Measurements from ENCODE around the gene CDC45. TPM values are rescaled to one million over a fixed set of nuclear protein-coding genes. Genes with fewer than 3 reads are reported as not detected.

The CDC45 gene
- total RNA-seq, 2 experiments from 2014 or later: 103 to 111 TPM

- no peak overlapping the region for H3K27ac Mint-ChIP-seq
- H3K27me3 Mint-ChIP-seq: no peaks in the 10 kb centered on the region
- H3K9me3 Mint-ChIP-seq (ENCODE audit: low read depth): no peaks in the 10 kb centered on the region
- no peak for DNase-seq
- peaks cover 48% of the 10 kb centered on the region for H3K36me3 Mint-ChIP-seq (ENCODE audit: low read depth)
- ATAC-seq: no peak
- POLR2A ChIA-PET: interaction anchor here (0.7 to 1.7 kb wide), 2 partner anchors 17 to 49 kb away, joined by 3 to 6 read pairs; partner anchors contain the start of gene CDC45
- CTCF ChIA-PET: no interaction called here
- peaks cover 13% of the 10 kb centered on the region for H3K4me1 Mint-ChIP-seq
- intact Hi-C loops (cut with DNase I, micrococcal nuclease): loop anchor here in 1 of 2 experiments (2.0 kb wide), 1 partner anchor 134 kb away; no protein-coding TSS in a partner anchor
- H3K4me3 Mint-ChIP-seq: no peak overlapping the region
These were observed 17.5 kb downstream of the CDC45 start for GRCh38 chr22:19497245-19497644.

- H3K4me1 Mint-ChIP-seq: peaks cover 3% of the 10 kb centered on the region
- no peak for ATAC-seq
- peaks cover 41% of the 10 kb centered on the region for H3K36me3 Mint-ChIP-seq (ENCODE audit: low read depth)
- H3K27me3 Mint-ChIP-seq: no peaks in the 10 kb centered on the region
- CTCF ChIA-PET: no interaction called here
- POLR2A ChIA-PET: interaction anchor here (0.6 to 1.7 kb wide), 2 partner anchors 18 to 362 kb away, joined by 3 to 6 read pairs; partner anchors contain the start of gene CDC45
- intact Hi-C loops (cut with DNase I, micrococcal nuclease): no loop called here
- H3K27ac Mint-ChIP-seq: no peak overlapping the region
- H3K9me3 Mint-ChIP-seq (ENCODE audit: low read depth): no peaks in the 10 kb centered on the region
- no peak overlapping the region for H3K4me3 Mint-ChIP-seq
- DNase-seq: no peak
These were observed 18.6 kb downstream of the CDC45 start for GRCh38 chr22:19498154-19498865.

GRCh38 chr22:19498866-19499190 lies 19.1 kb downstream of the CDC45 start:
- no peak overlapping the region for H3K4me3 Mint-ChIP-seq
- DNase-seq (no peak), ATAC-seq (no peak)
- H3K36me3 Mint-ChIP-seq (ENCODE audit: low read depth): peaks cover 41% of the 10 kb centered on the region
- H3K9me3 Mint-ChIP-seq (ENCODE audit: low read depth): no peaks in the 10 kb centered on the region
- POLR2A ChIA-PET: interaction anchor here (0.6 kb wide), 1 partner anchor 361 kb away, joined by 3 read pairs; no protein-coding TSS in a partner anchor
- H3K4me1 Mint-ChIP-seq: peaks cover 3% of the 10 kb centered on the region
- CTCF ChIA-PET: no interaction called here
- no peaks in the 10 kb centered on the region for H3K27me3 Mint-ChIP-seq
- intact Hi-C loops (cut with DNase I, micrococcal nuclease): no loop called here
- H3K27ac Mint-ChIP-seq: no peak overlapping the region

DNA sequence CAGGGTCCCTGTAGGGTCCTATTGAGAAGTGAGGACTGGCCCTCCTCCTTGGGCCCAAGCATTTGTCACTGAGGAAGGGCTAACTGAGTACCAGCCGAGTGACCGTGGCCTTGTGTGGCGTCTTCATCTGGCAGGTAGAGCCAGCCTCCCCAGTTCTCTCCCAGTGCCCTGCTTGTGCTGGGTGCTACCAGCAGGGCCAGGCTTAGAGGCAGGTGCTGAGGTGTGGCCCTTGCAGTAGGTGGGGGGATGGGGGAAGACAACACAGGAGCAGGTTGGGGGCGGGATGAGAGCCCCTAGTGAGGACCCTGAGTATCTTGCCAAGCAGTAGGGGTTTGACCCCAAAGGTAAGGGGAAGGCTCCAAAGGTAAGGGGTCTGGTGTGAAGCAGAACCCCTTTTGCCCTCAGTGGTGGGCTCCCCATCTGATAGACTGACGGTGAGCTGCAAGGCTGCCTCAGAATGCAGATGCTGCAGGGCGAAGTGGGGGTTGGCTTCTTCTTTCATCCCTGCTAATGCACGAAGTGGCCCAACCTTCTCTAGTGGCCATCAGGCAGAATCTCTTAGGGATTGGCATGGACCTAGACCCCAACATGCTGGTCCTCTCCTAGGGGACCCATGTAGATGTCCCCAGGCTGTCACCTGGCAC lies 19.6 kb downstream of the CDC45 start:
- Mint-ChIP-seq H3K4me3 (no peak overlapping the region), H3K9me3 (ENCODE audit: low read depth) (no peaks in the 10 kb centered on the region), H3K36me3 (ENCODE audit: low read depth) (peaks cover 39% of the 10 kb centered on the region), H3K27ac (no peak overlapping the region), H3K4me1 (peaks cover 7% of the 10 kb centered on the region), H3K27me3 (no peaks in the 10 kb centered on the region)
- ATAC-seq (no peak), DNase-seq (no peak)
- POLR2A ChIA-PET: no interaction called here
- intact Hi-C loops (cut with DNase I, micrococcal nuclease): no loop called here
- CTCF ChIA-PET: interaction anchor here (0.8 kb wide), 1 partner anchor 9 kb away, joined by 3 read pairs; no protein-coding TSS in a partner anchor

DNA sequence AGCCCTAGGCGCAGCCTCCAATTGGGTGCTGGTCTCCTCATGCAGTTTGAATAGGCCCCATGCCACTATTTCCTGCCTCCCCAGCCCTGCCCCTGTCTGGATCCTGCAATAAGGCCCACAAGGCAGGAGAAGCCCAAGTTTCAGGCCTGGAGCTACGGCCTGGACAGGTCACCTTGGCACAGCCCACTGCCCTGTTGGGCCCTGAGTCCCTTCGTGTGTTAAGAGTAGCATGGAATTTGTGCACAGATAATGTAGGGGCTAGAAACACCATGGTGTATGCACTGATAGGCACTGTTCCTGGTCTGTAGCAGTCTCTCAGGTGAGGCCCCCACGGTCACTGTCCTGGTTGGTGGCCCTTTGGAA lies 20.1 kb downstream of the CDC45 start:
- DNase-seq (no peak), ATAC-seq (no peak)
- Mint-ChIP-seq H3K27me3 (no peaks in the 10 kb centered on the region), H3K27ac (no peak overlapping the region), H3K9me3 (ENCODE audit: low read depth) (no peaks in the 10 kb centered on the region), H3K4me1 (peaks cover 12% of the 10 kb centered on the region), H3K4me3 (no peak overlapping the region), H3K36me3 (ENCODE audit: low read depth) (peaks cover 41% of the 10 kb centered on the region)
- ChIA-PET POLR2A (interaction anchor here (0.9 kb wide), 1 partner anchor 129 kb away, joined by 3 read pairs; no protein-coding TSS in a partner anchor), CTCF (interaction anchor here (0.8 kb wide), 1 partner anchor 10 kb away, joined by 3 read pairs; no protein-coding TSS in a partner anchor)
- intact Hi-C loops (cut with DNase I, micrococcal nuclease): loop anchor here in 1 of 2 experiments (10.0 kb wide), 1 partner anchor 45 kb away; no protein-coding TSS in a partner anchor

- ChIA-PET CTCF (interaction anchor here (0.7 to 1.7 kb wide), 6 partner anchors 12 to 271 kb away, joined by 3 to 7 read pairs (median 4); no protein-coding TSS in a partner anchor), POLR2A (interaction anchor here (0.6 to 1.1 kb wide), 2 partner anchors 22 to 246 kb away, joined by 3 to 7 read pairs; partner anchors contain the start of gene CDC45)
- no peaks in the 10 kb centered on the region for H3K27me3 Mint-ChIP-seq
- no peak overlapping the region for H3K4me3 Mint-ChIP-seq
- intact Hi-C loops (cut with DNase I, micrococcal nuclease): loop anchor here in 1 of 2 experiments (10.0 kb wide), 1 partner anchor 47 kb away; no protein-coding TSS in a partner anchor
- peaks cover 19% of the 10 kb centered on the region for H3K4me1 Mint-ChIP-seq
- no peaks in the 10 kb centered on the region for H3K9me3 Mint-ChIP-seq (ENCODE audit: low read depth)
- no peak for ATAC-seq
- no peak overlapping the region for H3K27ac Mint-ChIP-seq
- DNase-seq: no peak
- H3K36me3 Mint-ChIP-seq (ENCODE audit: low read depth): peaks cover 41% of the 10 kb centered on the region
These were observed 22.3 kb downstream of the CDC45 start for GRCh38 chr22:19501897-19502447.

DNA sequence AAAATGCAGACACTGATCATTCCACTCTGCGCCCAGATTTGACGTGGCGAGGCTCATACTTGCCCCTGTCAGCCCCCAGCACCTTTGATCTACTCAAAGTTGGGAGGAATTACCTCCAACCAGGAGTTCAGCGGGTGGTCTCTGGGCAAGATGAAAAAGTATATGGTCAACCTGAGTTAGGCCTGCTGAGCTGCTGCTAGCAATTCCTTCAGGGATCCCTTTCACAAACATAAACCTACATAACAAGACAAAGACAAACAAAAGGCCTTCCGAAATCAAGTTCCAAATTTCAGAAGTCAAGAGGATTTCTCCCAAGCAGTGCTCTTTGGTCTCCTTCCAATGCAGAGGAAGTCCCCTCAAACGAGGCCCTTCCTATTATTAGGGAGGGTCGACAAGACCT lies 23.6 kb downstream of the CDC45 start:
- no peak for DNase-seq
- Mint-ChIP-seq H3K4me3 (no peak overlapping the region), H3K4me1 (peaks cover 19% of the 10 kb centered on the region), H3K27ac (no peak overlapping the region), H3K36me3 (ENCODE audit: low read depth) (peaks cover 44% of the 10 kb centered on the region), H3K27me3 (no peaks in the 10 kb centered on the region), H3K9me3 (ENCODE audit: low read depth) (no peaks in the 10 kb centered on the region)
- ChIA-PET CTCF (interaction anchor here (0.7 to 1.1 kb wide), 2 partner anchors 26 to 129 kb away, joined by 4 read pairs; no protein-coding TSS in a partner anchor), POLR2A (no interaction called here)
- intact Hi-C loops (cut with DNase I, micrococcal nuclease): loop anchor here in 1 of 2 experiments (10.0 kb wide), 1 partner anchor 49 kb away; no protein-coding TSS in a partner anchor
- no peak for ATAC-seq

- Mint-ChIP-seq H3K4me3 (no peak overlapping the region), H3K27ac (no peak overlapping the region), H3K9me3 (ENCODE audit: low read depth) (no peaks in the 10 kb centered on the region), H3K36me3 (ENCODE audit: low read depth) (peaks cover 46% of the 10 kb centered on the region), H3K27me3 (no peaks in the 10 kb centered on the region), H3K4me1 (peaks cover 19% of the 10 kb centered on the region)
- intact Hi-C loops (cut with DNase I, micrococcal nuclease): loop anchor here in 1 of 2 experiments (10.0 kb wide), 1 partner anchor 49 kb away; no protein-coding TSS in a partner anchor
- DNase-seq: no peak
- ATAC-seq: no peak
- ChIA-PET CTCF (interaction anchor here (0.7 kb wide), 1 partner anchor 128 kb away, joined by 4 read pairs; no protein-coding TSS in a partner anchor), POLR2A (no interaction called here)
These were observed 24.1 kb downstream of the CDC45 start for GRCh38 chr22:19503869-19504268.

DNA sequence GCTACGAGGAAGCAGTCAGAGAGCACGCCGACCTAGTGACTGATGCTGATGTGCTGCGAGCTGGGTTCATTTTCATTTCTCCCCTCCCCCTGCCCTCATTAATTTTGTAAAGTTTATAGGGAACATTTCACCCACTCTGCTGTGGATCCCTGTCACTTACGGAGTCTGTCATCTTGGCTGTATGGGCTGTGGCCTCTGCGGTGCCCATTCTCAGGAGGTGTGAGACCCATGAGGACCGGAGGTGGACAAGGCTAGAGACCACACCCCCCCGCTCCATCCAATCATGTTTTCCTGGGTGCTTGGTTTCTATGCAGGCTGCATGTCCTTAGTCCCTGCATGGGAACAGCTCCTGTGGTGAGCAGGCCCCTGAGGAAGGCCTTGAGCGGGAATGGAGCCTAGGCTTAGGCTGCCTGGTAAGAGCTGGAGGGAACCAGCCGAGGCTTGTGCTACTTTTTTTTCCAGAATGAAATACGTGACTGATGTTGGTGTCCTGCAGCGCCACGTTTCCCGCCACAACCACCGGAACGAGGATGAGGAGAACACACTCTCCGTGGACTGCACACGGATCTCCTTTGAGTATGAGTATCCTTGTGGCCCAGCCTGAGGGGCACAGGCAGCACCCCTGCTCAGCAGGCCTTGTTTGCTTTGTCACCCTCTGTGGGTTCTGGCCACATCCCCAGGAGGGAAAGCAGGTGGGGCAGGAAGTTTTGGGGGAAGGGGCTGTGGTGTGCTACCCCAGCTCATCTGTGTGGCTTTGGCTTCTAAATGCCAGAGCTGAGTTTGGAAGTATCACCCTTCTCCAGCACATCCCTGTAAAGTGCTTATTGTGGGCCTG lies 25.4 kb downstream of the CDC45 start:
- Mint-ChIP-seq H3K36me3 (ENCODE audit: low read depth) (peaks cover 53% of the 10 kb centered on the region), H3K27me3 (no peaks in the 10 kb centered on the region), H3K9me3 (ENCODE audit: low read depth) (no peaks in the 10 kb centered on the region), H3K4me1 (peaks cover 19% of the 10 kb centered on the region), H3K27ac (no peak overlapping the region), H3K4me3 (no peak overlapping the region)
- no peak for ATAC-seq
- POLR2A ChIA-PET: interaction anchor here (0.7 kb wide), 1 partner anchor 397 kb away, joined by 3 read pairs; no protein-coding TSS in a partner anchor
- no peak for DNase-seq
- intact Hi-C loops (cut with DNase I, micrococcal nuclease): loop anchor here in 1 of 2 experiments (10.0 kb wide), 1 partner anchor 50 kb away; no protein-coding TSS in a partner anchor
- CTCF ChIA-PET: no interaction called here

DNA sequence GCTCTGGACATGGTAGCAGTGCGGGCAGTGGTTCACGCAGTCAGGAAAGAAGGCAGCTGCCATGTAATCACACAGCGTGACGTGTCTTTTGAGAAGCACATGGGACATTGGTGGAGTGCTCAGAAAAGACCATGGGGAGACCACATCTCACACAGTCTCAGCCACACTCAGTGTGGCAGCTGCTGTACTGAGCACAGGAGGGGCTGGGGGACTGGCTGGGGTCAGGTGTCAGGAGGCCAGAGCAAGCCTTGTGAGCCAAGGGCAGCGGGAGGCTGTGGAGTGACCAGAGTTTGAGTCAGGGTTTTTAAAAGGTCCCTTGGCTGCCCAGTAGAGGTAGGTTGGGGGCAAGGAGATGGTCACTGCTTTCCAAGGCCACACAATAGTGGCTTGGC lies 26.0 kb downstream of the CDC45 start:
- Mint-ChIP-seq H3K9me3 (ENCODE audit: low read depth) (no peaks in the 10 kb centered on the region), H3K4me1 (peaks cover 19% of the 10 kb centered on the region), H3K27ac (no peak overlapping the region), H3K36me3 (ENCODE audit: low read depth) (peaks cover 56% of the 10 kb centered on the region), H3K4me3 (no peak overlapping the region), H3K27me3 (no peaks in the 10 kb centered on the region)
- CTCF ChIA-PET: no interaction called here
- POLR2A ChIA-PET: no interaction called here
- DNase-seq: no peak
- no peak for ATAC-seq
- intact Hi-C loops (cut with DNase I, micrococcal nuclease): loop anchor here in 1 of 2 experiments (10.0 kb wide), 1 partner anchor 51 kb away; no protein-coding TSS in a partner anchor

Data from activated CD4-positive, alpha-beta T cell treated with anti-CD3 and anti-CD28 coated beads for 36 hours (primary cell).